ENCODE data around the gene FXYD4.
A peak's percentile ranks its signal among the peaks of the same experiment; 100 is the strongest.

Gene FXYD4

DNA sequence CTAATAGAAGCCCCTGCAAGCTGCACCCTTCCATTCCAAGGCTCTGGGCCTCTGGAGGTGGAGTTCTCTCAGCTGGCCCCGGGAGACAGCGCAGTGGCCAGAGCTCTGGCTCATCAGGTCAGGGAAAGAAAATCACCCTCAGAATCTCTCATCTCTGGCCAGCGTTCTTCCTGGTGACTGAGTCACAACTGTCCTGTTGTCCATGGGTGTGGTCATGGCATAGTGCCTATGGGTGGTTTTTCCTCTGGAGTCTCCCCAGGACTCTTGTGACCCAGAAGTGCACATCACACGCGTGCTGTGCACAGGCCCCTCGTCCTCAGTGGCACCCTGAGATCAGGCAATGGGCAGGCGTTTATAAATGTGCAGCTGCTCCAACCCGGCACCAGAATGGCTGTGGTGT lies 27.4 kb upstream of the FXYD4 start:
- DNase-seq (ENCODE audit: low read depth), result no peak

DNA sequence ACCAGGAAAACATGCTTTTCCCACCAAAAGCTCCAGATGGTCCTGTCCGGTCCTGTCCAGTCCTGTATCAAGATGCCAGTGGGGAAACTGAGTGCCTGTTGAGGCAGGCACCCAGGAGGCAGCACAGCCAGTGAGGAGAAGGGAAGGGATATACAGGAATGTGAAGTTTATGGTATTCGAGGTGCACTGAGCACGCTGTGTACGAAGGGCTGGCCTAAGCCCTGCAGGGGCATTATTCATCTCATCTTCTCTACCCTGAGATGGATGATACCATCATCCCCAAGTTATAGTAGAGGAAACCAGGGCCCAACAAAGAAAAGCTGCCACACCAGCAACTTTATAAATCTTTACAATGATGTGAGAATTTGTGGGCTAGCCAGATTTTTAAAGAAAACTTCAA lies 23.4 kb upstream of the FXYD4 start:
- DNase-seq (ENCODE audit: low read depth), result no peak

DNA sequence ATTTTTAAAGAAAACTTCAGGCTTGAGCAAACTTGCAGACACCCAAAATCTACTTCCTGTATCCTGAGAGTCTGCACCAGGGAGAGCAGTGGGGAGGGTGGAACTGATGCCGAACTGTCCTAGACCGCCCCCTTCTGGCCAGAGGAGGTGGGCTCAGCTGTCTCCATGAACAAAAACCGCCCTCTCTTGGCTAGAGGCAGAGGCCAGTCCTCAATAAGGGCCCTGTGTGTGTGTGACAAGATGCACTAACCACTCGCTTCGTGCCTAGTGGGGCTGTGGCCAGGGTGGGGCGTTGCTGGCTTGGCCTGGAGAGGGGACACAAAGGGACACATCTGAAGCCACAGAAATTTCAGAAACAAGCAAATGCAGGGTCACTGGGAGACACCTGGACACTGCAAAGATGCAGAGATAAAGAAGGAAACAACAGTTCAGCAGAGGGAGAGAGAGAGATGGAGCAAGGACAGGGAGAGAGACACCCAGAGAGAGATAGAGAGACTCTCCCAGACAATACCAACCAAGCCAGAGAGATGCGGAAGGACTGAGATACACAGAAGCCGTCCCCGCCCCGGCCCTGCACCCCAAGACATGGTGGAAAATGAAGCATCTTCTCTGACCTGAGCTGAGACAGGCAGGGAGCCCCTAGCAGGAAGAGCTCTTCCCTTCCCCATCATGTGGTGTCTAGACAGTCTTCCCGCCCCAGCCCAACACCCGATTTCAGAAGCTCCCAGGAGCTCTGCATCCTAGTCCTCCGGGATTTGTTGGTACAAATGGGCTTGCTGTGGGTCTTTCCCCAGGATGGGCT lies 22.7 kb upstream of the FXYD4 start:
- DNase-seq (ENCODE audit: low read depth), result peak; percentile 51

DNA sequence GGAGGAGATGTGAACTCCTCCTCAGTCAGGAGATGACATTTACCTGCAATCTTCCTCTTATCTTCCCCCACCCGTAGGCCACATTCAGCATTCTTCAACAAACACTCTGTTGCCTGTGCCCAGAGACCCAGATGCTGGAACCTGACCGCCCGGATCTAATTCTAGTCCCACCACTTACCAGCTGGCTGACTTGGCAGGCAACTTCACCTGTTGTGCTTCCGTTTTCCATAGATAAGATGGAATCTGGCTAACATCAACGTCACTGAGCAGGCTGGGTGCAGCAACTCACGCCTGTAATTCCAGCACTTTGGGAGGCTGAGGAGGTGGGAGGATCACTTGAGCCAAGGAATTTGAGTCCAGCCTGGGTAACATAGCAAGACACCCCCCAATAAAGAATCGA lies 21.3 kb upstream of the FXYD4 start:
- peak; percentile 26 for DNase-seq (ENCODE audit: low read depth)

DNA sequence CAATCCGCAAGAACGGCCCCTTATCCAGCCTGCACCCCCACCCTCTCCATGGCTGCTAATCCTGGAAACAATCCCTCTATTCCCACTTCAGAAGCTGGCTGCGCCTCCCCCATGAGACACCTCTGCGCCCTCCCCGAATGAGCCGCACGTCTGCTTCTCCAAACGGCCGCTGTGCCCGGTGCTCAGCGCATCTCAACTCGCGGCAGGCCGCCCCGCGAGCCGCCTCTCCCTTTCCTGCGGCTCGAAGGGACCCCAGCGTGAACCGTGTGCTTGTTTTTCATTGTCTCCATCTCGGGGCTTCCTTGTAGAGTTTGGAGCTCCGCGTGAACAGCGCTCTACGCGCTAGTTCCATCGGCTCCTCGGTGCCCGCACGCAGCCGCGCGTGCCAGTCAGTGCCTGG lies 20.8 kb upstream of the FXYD4 start:
- no peak for DNase-seq (ENCODE audit: low read depth)

DNA sequence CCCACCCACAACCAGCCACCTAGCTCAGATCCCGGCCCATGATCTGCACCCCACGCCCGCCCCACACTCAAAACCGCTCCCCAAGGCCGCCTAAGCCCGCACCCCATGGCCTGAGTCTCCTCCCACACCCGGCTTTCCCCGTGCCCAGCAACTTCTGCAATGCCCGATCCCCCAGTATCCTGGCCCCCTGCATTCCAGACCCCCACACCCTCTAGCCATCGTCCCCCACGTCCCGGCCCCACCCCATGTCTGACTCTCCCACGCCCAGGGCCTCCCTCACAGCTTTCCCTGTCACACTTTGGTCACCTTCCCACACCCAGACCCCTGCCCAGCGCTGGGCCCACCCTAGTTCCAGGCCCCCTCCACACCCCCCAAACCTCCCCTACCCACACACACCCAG lies 20.1 kb upstream of the FXYD4 start:
- DNase-seq (ENCODE audit: low read depth), result no peak

DNA sequence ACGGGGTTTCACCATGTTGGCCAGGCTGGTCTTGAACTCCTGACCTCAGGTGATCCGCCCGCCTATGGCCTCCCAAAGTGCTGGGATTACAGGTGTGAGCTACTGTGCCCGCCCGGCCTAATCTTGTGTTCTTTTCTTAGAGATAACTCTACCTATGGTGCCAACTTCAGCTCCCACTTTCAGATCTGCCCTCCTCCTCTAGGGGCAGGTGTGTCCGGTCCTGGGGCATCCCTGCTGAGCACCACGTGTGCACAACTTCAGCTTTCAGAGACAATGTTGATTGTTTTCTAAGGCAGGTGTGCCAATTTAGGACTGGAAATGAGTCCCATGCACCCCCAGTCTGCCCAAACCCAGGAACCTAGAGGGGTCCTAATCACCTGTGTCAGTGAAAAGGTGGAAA lies 18.5 kb upstream of the FXYD4 start:
- DNase-seq (ENCODE audit: low read depth), result no peak

DNA sequence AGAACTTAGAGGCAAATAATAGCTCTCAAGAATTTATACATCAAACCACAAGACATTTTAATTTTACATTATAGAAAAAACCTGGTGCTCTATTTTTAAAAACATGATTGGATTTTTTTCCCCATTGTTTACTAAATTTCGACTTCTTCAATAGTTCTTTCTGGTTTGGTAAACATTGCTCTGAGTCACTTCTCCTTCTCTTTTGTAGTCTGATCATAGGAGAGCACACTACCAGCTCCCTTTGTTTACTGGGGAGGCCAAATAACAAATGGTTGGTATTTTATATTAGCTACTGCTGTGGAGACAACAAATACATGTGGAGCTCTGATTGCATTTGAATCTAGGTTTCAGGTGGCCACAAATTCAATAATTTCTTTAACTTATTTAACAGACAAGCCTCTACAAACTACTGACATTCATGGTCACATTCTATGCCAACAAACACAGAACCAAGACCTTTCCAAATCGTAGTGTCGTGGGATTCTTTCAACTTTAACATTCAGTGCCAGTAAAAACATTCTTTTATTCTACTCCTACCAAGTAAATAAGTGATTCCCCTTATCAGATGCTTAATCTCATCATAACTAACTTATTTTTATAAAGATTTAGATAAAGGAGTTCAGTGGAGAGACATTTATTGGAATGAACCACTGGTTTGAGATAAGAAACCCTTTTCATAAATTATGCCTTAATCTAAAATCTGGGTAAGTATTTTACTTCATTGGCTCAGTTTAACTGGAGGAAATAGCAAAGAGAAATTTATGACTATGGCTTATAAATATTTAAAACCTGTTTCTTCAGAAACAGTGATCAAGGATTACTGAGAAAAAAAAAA lies 17.7 kb upstream of the FXYD4 start:
- DNase-seq (ENCODE audit: low read depth), result no peak

DNA sequence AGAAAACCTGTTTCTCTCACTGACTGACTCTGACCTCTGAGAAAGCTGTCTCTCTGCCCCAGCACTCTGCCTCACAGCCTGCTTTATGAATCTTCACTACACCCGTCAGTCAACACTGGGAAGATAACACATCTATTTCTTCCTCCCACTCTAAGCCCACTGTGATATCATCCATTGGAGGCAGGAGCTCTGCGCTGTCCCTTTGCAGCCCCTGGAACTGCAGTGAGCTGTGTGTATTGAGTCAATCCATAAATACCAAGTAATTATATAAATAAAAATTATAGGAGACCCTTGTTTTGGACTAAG lies 17.2 kb upstream of the FXYD4 start:
- DNase-seq (ENCODE audit: low read depth), result no peak

DNA sequence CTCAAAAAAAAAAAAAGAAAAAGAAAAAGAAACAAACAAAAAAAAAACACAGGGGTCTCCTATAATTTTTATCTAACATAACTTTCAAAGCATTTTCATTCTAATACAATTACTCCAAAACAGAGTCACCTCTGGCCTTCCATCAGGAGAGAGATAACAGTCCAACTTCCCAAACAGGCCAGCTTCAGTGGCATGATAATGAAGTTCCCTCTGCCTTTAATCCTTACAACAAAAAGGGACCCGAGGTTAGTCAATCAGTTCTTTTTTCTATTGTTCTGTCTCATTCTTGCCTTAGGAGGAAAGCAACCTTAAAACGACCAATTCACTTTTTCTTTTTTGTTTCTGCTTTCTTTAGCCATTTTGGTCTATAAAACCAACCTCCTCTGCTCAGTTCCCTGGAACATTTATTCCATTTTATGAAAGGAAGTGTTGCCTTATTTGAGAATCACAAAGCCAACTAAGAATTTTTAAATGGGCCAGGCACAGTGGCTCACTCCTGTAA lies 16.5 kb upstream of the FXYD4 start:
- DNase-seq (ENCODE audit: low read depth), result no peak

DNA sequence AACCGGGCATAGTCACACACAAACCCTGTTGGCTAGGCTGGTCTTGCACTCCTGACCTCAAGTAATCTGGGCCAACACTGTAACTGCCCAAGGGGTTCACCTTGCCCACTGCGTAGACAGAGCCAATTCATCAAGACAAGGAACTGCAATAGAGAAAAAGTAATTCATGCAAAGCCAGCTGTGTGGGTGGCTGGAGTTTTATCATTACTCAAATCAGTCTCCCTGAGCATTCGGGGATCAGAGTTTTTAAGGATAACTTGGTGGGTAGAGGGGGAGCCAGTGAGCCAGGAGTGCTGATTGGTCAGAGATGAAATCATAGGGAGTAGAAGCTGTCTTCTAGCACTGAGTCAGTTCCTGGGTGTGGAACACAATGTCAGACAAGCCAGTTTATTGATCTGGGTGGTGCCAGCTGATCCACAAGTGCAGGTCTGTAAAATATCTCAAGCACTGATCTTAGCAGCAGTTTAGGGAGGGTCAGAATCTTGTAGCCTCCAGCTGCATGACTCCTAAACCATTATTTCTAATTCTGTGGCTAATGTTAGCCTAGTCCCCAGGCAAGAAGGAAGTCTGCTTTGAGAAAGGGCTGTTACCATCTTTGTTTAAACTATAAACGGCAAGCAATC lies 15.6 kb upstream of the FXYD4 start:
- DNase-seq (ENCODE audit: low read depth), result peak; percentile 16

DNA sequence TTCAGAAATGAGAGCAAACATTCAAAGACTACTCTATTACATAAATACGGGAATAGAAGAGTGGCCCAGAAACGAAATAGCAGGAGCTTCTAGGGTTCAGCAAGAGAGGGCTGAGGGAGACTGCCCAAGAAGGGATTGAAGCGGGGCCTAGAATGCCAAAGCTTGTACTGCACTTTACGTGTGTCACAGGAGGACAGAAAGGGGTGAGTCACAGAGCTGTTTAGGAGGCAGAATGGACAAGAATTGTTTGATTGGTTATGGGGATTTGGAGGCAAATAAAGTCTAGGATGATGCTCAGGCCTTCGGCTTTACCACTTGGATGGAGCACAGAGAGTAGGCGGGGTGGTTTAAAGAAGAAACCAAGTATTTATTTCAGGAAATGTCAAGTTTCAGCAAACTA lies 11.3 kb upstream of the FXYD4 start:
- DNase-seq (ENCODE audit: low read depth), result no peak

DNA sequence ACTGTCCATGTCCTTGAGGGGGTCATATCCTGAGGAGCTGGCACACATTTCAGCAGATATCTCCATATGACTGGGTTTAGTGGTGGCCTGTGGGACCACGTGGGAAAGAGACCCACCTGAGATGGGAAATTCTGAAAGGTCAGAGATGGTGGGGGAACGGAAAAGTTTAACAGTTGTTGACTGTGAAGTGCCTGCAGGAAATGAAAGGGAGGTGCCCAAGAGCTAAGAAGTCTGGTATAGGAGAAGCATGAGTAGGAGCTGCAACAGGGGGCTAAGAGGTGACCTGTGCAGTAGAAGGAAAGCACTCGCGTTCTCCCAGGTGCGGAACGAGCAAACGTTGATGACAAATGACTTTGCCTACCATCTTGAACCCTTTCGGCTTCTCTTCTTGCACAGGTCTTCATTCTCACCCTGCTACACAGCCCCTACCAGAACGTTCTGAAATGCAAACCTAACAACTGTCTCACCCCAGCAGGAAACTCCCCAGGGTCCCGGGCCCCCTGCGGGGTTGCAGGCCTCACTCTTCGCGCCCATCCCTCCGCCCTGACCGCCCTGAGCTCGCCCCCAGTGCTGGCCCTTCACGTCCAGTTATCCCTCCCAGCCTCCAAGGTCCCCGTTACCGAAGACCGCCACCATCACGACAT lies 9.8 kb upstream of the FXYD4 start:
- no peak for DNase-seq (ENCODE audit: low read depth)

DNA sequence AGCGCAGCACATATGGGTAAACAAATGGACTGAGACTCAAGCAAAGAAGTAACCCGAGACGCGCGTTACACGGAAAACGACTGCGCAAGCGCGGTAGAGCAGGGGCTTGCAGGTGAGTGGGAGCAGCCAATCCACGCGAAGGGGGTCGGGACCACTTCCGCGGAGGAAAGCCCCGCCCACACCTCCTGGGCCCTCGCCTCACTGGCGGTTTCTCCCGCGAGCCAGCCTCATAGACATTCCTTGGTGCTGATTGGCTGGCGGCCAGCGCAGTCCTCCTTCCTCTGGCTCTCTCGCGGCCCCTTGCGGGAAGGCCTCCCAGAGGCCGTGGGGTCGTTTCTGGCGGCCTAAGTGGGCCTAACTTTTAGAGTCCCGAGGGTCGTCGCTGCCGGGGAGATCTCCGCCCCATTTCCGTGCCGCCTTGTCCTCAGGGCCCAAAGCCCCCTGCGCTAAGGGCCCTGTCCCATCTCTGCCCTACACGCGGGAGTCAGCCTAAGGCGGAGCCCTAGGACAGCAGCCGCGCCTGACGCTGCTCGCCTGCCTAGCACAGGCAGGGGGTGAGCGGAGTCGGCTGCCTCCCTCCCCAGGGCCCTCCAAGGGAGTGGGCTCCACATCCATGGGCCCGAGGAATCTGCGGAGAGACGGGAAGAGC lies 9.1 kb upstream of the FXYD4 start:
- DNase-seq (ENCODE audit: low read depth), result peak; percentile 95

DNA sequence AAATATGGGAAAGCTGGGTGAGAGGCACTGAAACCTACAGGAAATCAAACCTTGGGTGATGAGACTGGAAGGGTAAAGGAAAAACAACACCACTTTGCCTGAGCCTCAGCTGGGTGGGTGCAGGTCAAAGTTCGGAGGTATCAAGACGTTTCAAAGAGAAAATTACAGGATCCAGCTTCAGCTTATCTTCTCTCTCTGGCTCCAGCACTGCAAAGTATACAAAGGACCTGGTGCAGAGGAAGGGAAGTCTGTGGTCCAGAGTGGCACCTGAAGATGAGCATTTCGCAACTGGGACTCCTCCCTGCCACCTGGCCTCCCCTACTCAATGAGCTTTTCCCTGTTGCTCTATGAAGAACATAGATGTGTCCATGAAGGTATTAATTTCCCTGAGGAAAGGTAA lies 6.4 kb upstream of the FXYD4 start:
- no peak for DNase-seq (ENCODE audit: low read depth)

DNA sequence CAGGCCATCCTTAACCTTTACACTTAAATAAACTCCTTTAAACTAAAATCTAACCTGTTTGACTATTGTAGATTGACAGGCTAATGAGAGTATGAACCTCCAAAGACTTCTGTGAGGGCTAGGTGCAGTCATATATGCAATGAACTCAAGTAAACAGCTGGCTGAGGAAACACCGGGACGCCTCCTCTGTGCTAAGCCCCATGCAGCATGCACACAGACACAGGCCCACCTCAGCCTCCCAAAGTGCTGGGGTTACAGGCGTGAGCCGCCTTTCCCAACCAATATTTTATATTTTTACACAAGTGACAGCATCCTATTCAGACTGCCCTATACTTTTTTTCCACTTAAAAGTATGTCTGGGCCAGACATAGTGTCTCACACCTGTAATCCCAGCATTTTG lies 1.5 kb upstream of the FXYD4 start:
- DNase-seq (ENCODE audit: low read depth), result no peak

DNA sequence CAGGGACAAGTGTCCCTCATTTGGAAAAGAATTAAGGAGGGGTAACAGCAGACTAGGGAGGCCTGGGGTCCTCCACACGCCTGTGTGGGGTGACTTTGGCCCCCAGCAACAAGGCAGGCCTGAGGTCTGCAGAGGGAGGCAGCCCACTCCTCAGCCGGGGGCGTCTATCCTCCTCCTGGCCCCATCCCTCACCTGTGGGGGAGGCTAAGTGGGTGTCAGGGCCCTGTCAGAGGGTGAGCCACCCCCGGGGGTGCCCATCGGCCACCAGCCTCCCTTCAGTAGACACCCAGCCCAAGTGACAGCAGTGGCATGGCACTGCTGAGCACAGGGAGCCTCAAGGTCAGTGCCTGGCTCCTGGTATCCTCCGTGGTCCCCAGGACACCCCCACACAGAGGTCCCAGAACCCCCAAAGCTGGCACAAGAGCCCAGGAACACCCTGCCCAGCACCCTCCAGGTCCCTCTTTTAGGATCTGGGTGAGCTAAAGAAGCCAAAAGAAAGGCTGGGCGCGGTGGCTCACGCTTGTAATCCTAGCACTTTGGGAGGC lies 693 bp upstream of the FXYD4 start:
- no peak for DNase-seq (ENCODE audit: low read depth)

DNA sequence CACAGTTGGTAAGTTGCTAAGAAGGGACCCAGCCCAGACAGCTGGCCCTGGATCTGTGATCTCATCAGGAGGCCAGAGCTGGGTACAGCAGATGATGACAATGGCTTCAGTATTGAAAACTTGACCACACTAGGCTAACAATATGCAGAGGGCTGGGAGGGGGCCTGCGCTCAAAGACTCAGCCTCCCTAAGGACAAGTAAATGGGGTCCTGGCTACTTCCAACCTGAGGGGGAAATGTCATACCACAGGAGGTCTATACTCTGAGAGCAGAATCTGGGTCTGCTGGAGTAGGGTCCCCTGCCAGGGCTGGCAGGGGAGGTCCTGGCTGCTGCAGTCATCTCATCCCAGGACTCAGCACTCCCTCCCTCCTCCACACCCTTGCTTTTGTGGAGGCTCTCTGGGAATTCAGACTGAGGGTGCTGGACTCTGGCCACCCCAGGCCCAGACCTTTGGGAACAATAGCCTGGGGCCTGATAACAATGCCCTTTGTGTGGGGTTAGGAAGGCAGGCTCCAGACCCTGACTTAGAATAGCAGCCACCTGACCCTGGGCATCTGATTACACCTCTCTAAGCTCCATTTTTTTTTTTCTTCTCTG lies 1.4 kb downstream of the FXYD4 start:
- DNase-seq (ENCODE audit: low read depth), result no peak

DNA sequence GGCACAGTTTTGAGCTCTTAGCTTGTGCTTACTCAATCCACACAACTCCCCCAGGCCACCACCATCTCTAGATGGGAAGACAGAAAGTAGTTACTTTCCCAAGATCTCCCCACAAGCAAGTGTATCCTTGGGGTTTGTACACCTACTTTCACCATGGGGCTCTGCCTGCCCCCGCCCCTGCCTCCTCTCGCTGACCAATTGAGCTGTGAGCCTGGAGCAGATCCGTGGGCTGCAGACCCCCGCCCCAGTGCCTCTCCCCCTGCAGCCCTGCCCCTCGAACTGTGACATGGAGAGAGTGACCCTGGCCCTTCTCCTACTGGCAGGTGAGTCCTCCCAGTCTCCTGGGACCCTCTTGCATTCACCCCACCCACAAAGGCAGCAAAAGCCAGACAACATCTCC lies 2.0 kb downstream of the FXYD4 start:
- no peak for DNase-seq (ENCODE audit: low read depth)

DNA sequence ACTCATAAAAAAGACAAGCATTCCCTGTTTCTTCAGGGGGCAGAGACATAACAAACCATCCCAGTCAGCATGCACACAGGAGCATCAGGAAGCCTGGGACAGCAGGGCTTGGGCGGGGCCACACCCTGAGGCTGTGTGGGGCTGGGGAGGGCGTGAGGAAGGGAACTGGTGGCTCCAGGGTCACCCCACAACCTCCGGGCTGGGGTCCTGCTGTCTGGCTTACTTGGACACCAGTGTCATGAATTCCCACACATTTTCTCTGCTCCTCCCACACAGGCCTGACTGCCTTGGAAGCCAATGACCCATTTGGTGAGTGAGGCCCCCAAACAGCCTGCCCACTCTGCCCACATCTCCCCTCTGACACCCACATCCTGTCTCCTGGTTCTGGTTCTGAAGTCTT lies 2.8 kb downstream of the FXYD4 start:
- DNase-seq (ENCODE audit: low read depth), result no peak

DNA sequence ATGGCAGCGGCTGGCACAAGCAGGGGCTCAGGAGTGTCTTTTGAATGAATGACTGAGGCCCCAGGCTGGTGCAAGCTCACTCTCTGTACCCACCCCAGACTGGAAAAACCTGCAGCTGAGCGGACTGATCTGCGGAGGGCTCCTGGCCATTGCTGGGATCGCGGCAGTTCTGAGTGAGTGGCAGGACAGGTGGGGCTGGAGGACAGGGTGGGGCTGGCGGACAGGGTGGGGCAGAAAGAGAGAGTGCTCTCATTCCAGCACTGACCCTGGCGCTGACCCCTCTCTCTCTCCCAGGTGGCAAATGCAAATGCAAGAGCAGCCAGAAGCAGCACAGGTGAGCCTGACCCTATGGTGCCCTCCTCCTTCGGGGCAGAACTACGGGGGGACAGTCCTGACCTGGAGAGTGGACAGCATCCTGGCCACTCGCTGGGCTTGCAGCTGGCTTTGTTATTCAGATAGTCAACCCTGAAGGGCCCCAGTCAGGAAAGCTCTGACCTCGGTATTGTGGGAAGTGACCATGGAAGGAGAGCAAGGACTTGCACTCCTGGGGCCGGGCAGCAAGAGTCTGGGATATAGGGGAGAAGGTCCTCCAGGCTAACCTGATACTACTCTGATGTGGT lies 4.1 kb downstream of the FXYD4 start:
- no peak for DNase-seq (ENCODE audit: low read depth)

All from amniotic epithelial cell (primary cell).